Nephron progenitor cell (in vitro differentiated cells): Measurements from ENCODE around the gene CDC20.
A peak's percentile ranks its signal among the peaks of the same experiment; 100 is the strongest.

ENCODE experiments used
- DNase-seq: peaks from one replicate; pipeline ENCODE4 v3.0.0; 2021
- H3K27ac Mint-ChIP-seq: 2 replicates; pipeline ENCODE4 v1.8.0; 2021; ENCODE audit warnings: mild to moderate bottlenecking, moderate library complexity, mixed read lengths
- H3K27me3 Mint-ChIP-seq: 2 replicates; pipeline ENCODE4 v1.8.0; 2021; ENCODE audit warnings: mild to moderate bottlenecking, low read depth, mixed read lengths; ENCODE audit not compliant: poor library complexity
- H3K36me3 Mint-ChIP-seq: 2 replicates; pipeline ENCODE4 v1.8.0; 2021; ENCODE audit warnings: low read depth, mixed read lengths
- H3K4me1 Mint-ChIP-seq: 2 replicates; pipeline ENCODE4 v1.8.0; 2021; ENCODE audit warnings: mixed read lengths
- H3K4me3 Mint-ChIP-seq: 2 replicates; pipeline ENCODE4 v1.8.0; 2021; ENCODE audit warnings: mild to moderate bottlenecking, moderate library complexity, mixed read lengths
- H3K9me3 Mint-ChIP-seq: 2 replicates; pipeline ENCODE4 v1.8.0; 2021; ENCODE audit warnings: mild to moderate bottlenecking, moderate library complexity, mixed read lengths
- CTCF ChIP-seq: fragments of 200-600 bp; sonication (generic); IDR thresholded peaks from 2 replicates; pipeline ENCODE4 v1.5.0; 2021; ENCODE audit warnings: antibody characterized with exemption

The CDC20 gene

GRCh38 chr1:43354471-43354870 lies 4.3 kb upstream of the CDC20 start:
- H3K27me3 Mint-ChIP-seq: peaks cover 4% of the 10 kb centered on the region
- DNase-seq: no peak
- H3K36me3 Mint-ChIP-seq: no peaks in the 10 kb centered on the region
- H3K27ac Mint-ChIP-seq: no peak overlapping the region
- TF ChIP-seq CTCF: no peak
- H3K4me3 Mint-ChIP-seq: no peak overlapping the region
- no peaks in the 10 kb centered on the region for H3K9me3 Mint-ChIP-seq
- H3K4me1 Mint-ChIP-seq: peaks cover 43% of the 10 kb centered on the region

GRCh38 chr1:43354936-43355335 lies 3.8 kb upstream of the CDC20 start:
- H3K9me3 Mint-ChIP-seq: no peaks in the 10 kb centered on the region
- TF ChIP-seq CTCF: no peak
- no peak overlapping the region for H3K27ac Mint-ChIP-seq
- H3K4me3 Mint-ChIP-seq: no peak overlapping the region
- DNase-seq: no peak
- H3K27me3 Mint-ChIP-seq: peaks cover 4% of the 10 kb centered on the region
- peaks cover 4% of the 10 kb centered on the region for H3K36me3 Mint-ChIP-seq
- H3K4me1 Mint-ChIP-seq: peaks cover 43% of the 10 kb centered on the region

GRCh38 chr1:43357251-43357650 lies 1.5 kb upstream of the CDC20 start:
- no peak overlapping the region for H3K4me3 Mint-ChIP-seq
- DNase-seq: no peak
- no peak overlapping the region for H3K27ac Mint-ChIP-seq
- no peaks in the 10 kb centered on the region for H3K9me3 Mint-ChIP-seq
- no peaks in the 10 kb centered on the region for H3K27me3 Mint-ChIP-seq
- TF ChIP-seq CTCF: no peak
- peaks cover 52% of the 10 kb centered on the region for H3K4me1 Mint-ChIP-seq
- H3K36me3 Mint-ChIP-seq: peaks cover 26% of the 10 kb centered on the region

- Mint-ChIP-seq H3K27ac (peak overlapping the region; percentile 95), H3K4me1 (peaks cover 51% of the 10 kb centered on the region), H3K27me3 (no peaks in the 10 kb centered on the region), H3K9me3 (no peaks in the 10 kb centered on the region), H3K4me3 (peak overlapping the region; percentile 91), H3K36me3 (peaks cover 33% of the 10 kb centered on the region)
- no peak for DNase-seq
- no peak for TF ChIP-seq CTCF
These were observed 548 bp upstream of the CDC20 start for GRCh38 chr1:43358121-43358745.

GRCh38 chr1:43359696-43360095 lies 915 bp downstream of the CDC20 start:
- Mint-ChIP-seq H3K36me3 (peaks cover 38% of the 10 kb centered on the region), H3K27ac (peak overlapping the region; percentile 87)

More at GRCh38 chr1:43359696-43360095, 915 bp downstream of the CDC20 start:
- Mint-ChIP-seq H3K4me3 (peak overlapping the region; percentile 91), H3K27me3 (no peaks in the 10 kb centered on the region), H3K9me3 (no peaks in the 10 kb centered on the region), H3K4me1 (peaks cover 53% of the 10 kb centered on the region)
- no peak for DNase-seq
- TF ChIP-seq CTCF: no peak
